ENCODE data around the gene EPRS1.
A peak's percentile ranks its signal among the peaks of the same experiment; 100 is the strongest.
"Not testable (repeated sequence)": the region's sequence is repeated elsewhere in the genome, so short reads cannot be mapped to it uniquely, and the experiment has no call there.

Gene EPRS1

DNA sequence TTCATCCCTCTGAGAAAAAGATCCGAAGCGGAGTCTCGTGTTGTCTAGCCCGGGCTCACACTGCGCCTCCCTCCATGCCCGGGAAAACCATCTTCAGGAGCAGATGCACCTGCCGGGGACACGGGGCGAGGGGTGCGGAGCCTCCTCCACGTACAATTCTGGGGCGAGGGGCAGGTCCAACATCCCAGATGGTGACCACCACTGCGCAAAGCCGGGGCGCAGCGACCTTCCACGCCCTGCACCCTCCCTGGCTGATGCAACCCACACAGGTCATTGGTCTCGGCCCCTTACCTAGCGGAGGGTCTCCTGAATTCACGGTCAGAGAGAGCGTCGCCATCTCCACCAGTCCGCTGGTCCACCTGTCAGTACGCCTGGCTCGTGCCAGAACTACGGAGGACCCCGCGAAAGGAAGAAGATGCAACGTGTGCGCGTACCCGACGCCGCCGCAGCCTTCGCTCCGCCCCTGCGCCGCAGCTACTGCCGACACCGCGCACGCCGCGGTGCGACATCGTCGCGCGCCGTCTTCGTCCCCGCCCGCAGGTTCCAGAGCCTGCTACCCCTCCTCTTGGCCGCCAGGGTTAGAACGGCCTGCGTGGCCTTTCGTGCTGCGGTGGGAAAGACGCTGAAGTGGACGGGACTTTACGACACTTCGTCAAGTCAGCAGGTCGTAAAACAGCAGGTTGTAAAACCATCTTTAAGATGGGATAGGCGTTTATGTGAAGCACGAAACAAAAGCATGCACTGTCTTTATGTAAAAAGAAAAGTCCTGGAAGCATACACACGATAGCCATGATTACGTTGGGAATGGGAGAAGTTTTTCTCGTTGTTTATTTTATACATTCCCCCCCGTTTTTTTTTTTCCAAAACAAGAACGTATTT lies at the start of gene EPRS1:
Gene EPRS1, minus strand, starts transcription at position 454 of the 879 bp plus-strand sequence. Its CDS starts 117 bp downstream, at position 337.
- DNase-seq, result peak; percentile 80 to 90

- DNase-seq, result peak in 1 of 2 experiments; percentile 68
These were observed 48.0 kb upstream of the EPRS1 start, which contains the start of gene IARS2 for GRCh38 chr1:220094016-220094911. Gene IARS2 (plus strand): TSS chr1:220094132. CDS start chr1:220094217, 85 bp downstream.

- peak in 1 of 2 experiments; percentile 8 for DNase-seq
These were observed 47.2 kb upstream of the EPRS1 start for GRCh38 chr1:220093361-220094015.

- DNase-seq, result no peak
These were observed 46.4 kb upstream of the EPRS1 start for GRCh38 chr1:220092694-220093093.

- DNase-seq, result peak; percentile 64 to 87
These were observed 43.6 kb upstream of the EPRS1 start, which contains the start of gene BPNT1 for GRCh38 chr1:220089650-220090556. Gene BPNT1 (minus strand): TSS chr1:220089788. CDS start chr1:220079846, 9,942 bp downstream.

GRCh38 chr1:220086261-220086686 lies 40.0 kb upstream of the EPRS1 start:
- not testable (repeated sequence) for DNase-seq

DNA sequence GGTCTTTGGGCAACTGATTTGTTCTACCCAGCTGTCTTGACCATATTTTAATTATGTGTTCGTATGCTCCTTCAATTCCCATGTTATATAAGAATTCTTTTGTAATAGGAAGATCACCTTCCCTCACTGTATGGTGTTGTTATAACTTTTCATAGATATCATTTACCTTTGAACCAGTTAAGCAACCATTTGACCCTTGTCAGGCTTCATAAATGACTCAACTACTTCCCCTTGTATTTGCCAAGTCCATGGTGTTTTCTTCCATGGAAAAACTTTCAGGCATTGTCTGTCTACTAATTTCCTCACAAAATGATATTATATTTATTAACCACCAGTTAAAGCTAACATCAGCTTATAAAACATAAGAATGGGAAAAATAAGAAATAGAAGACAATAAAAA lies 38.2 kb upstream of the EPRS1 start:
- no peak for DNase-seq

DNA sequence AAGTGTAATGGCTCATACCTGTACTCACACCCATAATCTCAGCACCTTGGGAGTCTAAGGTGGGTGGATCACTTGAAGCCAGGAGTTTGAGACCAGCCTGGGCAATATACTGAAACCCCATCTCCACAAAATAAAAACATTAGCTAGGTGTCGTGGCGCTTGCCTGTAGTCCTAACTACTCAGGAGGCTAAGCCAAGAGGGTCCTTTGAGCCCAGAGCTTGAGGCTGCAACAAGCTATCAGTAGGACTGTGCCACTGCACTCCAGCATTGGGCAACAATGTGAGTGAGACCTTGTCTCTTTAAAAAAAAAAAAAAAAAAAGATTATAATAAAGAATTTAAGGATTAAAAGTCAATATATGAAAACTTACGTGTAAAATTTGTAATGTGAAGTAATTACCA lies 31.6 kb upstream of the EPRS1 start:
- no peak for DNase-seq

DNA sequence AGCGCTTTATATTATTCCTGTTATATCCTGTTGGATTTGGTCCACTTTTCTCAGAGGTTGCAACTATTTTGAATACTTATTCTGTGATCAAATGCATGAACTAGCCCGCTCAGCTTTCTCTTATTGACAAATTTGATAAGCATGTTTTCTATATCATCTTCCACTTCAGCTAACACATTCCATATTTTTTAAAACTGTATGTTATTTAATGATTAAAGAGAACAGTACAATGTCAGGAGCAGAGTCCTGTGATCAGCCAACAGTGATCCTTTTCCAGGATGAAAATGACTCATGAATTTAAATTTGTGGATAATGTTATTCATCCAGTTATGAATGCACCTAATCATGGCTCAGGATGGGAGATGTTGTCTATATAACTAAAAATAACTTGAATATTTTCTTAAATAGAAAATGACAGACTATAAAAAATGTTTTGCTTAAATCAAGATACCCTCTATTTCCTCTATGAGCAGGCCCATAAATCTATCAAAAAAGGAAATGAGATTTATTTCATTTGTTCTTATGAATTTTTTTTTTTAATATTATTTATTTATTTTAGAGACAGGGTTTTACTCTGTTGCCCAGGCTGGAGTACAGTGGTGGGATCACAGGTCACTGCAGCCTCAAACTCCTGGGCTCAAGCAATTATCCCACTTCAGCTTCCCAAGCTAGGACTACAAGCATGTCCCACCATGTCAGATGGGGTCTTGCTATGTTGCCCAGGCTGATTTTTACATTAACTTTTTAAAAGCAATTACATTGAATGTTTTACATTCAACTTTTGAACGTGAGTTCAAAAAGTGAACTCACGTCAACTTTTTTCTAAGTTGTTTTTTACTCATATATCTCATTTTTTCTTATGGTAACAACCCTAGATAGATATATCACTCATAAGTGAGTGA lies 30.8 kb upstream of the EPRS1 start:
- DNase-seq, result no peak

- no peak for DNase-seq
These were observed 21.2 kb upstream of the EPRS1 start for GRCh38 chr1:220067269-220068204.

DNA sequence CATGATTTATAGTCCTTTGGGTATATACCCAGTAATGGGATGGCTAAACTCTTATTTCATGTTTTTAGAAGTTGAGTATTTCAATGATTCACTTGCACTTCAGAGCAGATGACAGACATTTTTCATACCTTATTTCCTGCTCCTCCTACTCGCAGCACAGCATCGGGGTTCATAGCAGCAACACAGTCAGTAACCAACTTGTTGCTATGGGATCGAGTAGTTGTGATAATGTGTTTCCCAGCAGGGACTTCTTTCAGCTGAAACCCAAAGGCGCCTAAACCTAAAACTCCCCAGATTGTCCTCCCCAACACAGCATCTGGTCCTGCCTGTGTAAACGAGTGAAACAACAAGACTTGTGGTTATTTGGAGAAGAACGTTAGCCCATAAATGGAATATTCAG lies 16.3 kb upstream of the EPRS1 start:
- no peak for DNase-seq

DNA sequence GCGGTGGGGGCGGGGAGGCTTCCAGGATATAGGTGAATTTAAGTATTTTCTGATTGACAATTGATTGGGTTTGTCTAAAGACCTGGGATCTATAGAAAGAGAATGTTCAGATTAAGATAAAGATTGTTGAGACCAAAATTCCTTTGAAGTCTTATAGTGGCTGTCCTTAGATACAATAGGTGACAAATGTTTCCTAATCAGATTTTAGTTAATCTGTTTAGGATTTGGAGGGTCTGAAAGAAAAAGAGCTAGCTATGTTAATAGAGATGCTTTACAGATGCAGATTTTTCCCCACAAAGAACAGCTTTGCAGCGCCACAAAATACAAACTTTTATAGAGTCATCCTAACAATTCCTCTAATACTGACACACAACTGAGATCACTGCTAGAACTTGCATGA lies 14.6 kb upstream of the EPRS1 start:
- no peak for DNase-seq

DNA sequence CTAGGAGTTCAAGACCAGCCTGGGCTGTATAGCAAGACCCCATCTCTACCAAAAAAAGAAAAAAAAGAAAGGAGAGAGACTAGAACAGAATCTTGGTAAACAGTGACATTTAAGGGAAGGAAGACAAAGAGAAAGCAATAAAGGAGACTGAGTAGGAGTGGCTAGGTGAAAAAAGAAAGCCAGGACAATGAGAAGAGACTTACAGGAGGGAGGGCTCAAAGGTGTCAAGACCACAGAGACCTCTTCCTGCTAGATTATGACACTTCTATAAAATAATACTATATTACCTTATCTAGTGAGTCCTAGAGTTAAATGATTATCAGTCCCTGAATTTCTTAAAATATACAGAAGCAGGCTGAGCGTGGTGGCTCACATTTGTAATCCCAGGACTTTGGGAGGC lies 10.1 kb upstream of the EPRS1 start:
- no peak for DNase-seq

DNA sequence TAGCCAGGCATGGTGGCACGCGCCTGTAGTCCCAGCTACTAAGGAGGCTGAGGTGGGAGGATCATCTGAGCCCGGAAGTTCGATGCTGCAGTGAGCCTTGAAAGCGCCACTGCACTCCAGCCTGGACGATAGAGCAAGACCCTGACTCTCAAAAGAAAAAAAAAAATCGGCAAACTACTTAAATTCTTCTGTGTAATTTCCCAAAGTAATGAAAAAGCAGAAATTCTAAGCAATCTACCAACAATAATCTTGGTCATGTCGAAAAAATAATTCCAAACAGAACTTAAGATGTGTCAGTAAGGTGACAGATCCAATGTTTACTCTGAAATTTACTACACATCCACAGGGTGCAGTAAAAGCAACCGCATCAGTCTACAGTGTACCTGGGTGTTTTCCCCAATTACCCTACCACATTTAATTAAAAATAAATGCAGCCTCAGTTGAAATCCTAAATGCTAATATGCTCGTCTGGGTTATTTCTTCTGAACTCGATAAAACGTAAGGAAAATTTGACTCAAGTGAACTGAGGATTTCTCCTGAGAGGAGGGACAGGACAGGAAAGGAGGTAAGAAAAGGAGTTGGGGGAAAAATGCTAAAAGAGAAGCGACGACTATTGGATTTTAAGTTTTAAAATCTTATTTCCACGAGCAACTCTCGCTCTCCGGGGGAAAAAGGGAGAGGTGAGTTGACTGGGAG lies 801 bp downstream of the EPRS1 start:
- DNase-seq, result peak in 1 of 2 experiments; percentile 2

GRCh38 chr1:220044678-220045355 lies 1.5 kb downstream of the EPRS1 start:
- DNase-seq, result no peak

GRCh38 chr1:220043646-220044045 lies 2.7 kb downstream of the EPRS1 start:
- no peak for DNase-seq

- DNase-seq, result no peak
These were observed 6.2 kb downstream of the EPRS1 start for GRCh38 chr1:220040028-220040596.

DNA sequence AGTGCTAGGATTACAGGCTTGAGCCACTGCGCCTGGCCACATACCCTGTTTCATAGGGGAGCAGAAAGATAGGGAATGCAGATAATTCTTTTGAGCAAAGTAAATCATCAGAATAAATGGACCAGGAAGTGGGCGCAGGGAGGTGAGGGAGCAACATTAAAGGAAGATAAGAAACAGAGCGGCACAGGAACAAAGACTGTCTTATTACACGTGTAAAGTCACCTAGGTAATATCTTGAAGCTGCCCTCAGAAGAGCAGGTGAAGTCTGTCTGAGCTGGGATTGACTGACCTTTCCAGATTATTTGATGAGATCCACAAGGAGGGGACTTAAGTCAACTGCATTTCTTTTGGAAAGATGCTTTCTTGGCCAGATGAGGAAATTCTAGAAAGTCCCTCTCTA lies 7.7 kb downstream of the EPRS1 start:
- no peak for DNase-seq

Data from SW 1271 (cell line).